A673 (cell line): ENCODE data around the gene TRIM50.
"Not testable (repeated sequence)": the region's sequence is repeated elsewhere in the genome, so short reads cannot be mapped to it uniquely, and the experiment has no call there.

Source experiments
- EZH2 ChIP-seq: fragments of 200-600 bp; sonication (generic); IDR thresholded peaks from 2 replicates; pipeline ENCODE4 v1.6.1; 2017; ENCODE audit warnings: borderline replicate concordance, low read depth, mild to moderate bottlenecking, mixed read lengths, antibody characterized with exemption, low read length; ENCODE audit not compliant: poor library complexity, severe bottlenecking
- TF ChIP-seq, protein P1 (sequence below): fragments of 300-800, 200-600 bp; sonication (generic); conservative IDR thresholded peaks from 2 replicates; pipeline ENCODE4 v1.5.1; 2017; ENCODE audit warnings: low read depth, mild to moderate bottlenecking, antibody characterized with exemption, low read length, moderate library complexity, mixed read lengths

DNA sequence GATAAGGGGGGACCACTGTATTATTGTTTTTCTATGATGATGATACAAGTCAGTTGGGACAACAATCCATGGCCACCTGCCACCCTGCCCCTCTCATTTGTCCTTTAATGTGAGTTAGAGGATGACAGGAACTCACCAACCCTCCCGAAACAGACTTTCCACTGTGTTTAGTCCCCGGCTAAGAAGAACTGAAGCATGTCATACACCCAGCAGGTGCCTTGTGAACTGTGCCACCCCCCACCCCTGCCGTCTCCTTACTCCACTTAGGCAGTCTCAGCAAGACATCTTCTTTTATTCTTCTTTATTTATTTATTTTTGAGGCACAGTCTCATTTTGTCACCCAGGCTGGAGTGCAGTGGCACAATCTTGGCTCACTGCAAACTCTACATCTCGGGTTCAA, 60.1 kb downstream of the TRIM50 start:
- TF ChIP-seq, protein P1, sequence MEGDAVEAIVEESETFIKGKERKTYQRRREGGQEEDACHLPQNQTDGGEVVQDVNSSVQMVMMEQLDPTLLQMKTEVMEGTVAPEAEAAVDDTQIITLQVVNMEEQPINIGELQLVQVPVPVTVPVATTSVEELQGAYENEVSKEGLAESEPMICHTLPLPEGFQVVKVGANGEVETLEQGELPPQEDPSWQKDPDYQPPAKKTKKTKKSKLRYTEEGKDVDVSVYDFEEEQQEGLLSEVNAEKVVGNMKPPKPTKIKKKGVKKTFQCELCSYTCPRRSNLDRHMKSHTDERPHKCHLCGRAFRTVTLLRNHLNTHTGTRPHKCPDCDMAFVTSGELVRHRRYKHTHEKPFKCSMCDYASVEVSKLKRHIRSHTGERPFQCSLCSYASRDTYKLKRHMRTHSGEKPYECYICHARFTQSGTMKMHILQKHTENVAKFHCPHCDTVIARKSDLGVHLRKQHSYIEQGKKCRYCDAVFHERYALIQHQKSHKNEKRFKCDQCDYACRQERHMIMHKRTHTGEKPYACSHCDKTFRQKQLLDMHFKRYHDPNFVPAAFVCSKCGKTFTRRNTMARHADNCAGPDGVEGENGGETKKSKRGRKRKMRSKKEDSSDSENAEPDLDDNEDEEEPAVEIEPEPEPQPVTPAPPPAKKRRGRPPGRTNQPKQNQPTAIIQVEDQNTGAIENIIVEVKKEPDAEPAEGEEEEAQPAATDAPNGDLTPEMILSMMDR = not testable (repeated sequence)
- not testable (repeated sequence) for TF ChIP-seq EZH2
